Spinal cord (tissue), 10 donors: ENCODE results near the gene EFNA5. TPM values are rescaled to one million over a fixed set of nuclear protein-coding genes. Genes with fewer than 3 reads are reported as not detected.
"Not testable (repeated sequence)": the region's sequence is repeated elsewhere in the genome, so short reads cannot be mapped to it uniquely, and the experiment has no call there.

Experiments used
- DNase-seq, 6 donors: peaks; one replicate each; pipeline versions ENCODE4 v3.0.0 to v3.0.0-alpha.2; 2013 to 2015; ENCODE audit warnings: low spot score in 6 of 6, low read depth in 4 of 6
- H3K27ac ChIP-seq: one replicate; pipeline ENCODE4 v1.5.1; 2013; ENCODE audit warnings: low read depth, low read length, control low read depth
- H3K27me3 ChIP-seq: one replicate; pipeline ENCODE4 v1.6.1; 2013; ENCODE audit warnings: low read length; ENCODE audit not compliant: control insufficient read depth, insufficient read depth
- H3K36me3 ChIP-seq: one replicate; pipeline ENCODE4 v1.6.1; 2013; ENCODE audit warnings: low read length; ENCODE audit not compliant: control insufficient read depth, insufficient read depth
- H3K4me1 ChIP-seq: one replicate; pipeline ENCODE4 v1.6.1; 2013; ENCODE audit warnings: low read length; ENCODE audit not compliant: control insufficient read depth, insufficient read depth
- H3K4me3 ChIP-seq: one replicate; pipeline ENCODE4 v1.5.1; 2013; ENCODE audit warnings: low read depth, low read length, control low read depth
- H3K9me3 ChIP-seq: one replicate; pipeline ENCODE4 v1.6.1; 2013; ENCODE audit warnings: low read length; ENCODE audit not compliant: control insufficient read depth, insufficient read depth
- WGBS: methylation state at CpG from one replicate; pipeline ENCODE4 v1.1.5; 2013; ENCODE audit warnings: missing lambda C conversion rate; ENCODE audit not compliant: insufficient coverage; 5-methylcytosine and 5-hydroxymethylcytosine counted together
- polyA plus RNA-seq, 2 donors: library from polyadenylated mRNA; unstranded; fragments of 120-200 nt; gene quantifications; one replicate each; pipeline ENCODE4 v1.2.1, GENCODE V29; 2013; ENCODE audit not compliant: insufficient read length in 2 of 2
- total RNA-seq, 2 donors: library from RNA; depleted of rRNA in 1 of 2; stranded (reverse); fragments of 120-200 nt in 1 of 2; fragments of >200 nt in 1 of 2; gene quantifications; one replicate each; pipeline versions ENCODE4 v1.2.3 to v1.2.4, GENCODE V29; 2013 to 2014
- donor health status: healthy.

EFNA5 gene
- total and polyA plus RNA-seq, 4 donors = 11.7 to 17.7 (median 17.1) TPM

DNA sequence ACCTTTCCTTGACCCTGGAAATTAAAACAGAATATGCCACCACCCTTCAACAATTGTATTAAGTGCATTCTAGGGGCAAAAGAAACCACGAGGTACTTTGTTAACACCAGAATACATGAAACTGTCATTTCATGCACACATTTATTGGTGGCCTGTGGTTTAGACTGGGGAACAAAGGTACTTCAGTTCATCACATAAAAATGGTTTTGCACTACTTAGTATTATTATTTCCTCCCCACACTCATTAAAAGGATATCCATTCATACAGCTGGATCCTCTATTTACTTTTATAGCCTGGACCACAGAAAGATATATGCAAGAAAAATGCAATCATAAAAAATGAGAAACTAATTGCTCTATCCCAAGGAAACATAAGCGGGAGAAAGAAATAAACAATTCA, 230.9 kb downstream of the EFNA5 start:
- 60% methylated on average over 1 of the region's 2 CpGs for whole genome bisulfite sequencing
- no peaks in the 10 kb centered on the region for H3K27me3 ChIP-seq
- no peak for DNase-seq
- H3K4me3 ChIP-seq = no peak overlapping the region
- H3K4me1 ChIP-seq = no peaks in the 10 kb centered on the region
- no peak overlapping the region for H3K27ac ChIP-seq
- no peaks in the 10 kb centered on the region for H3K9me3 ChIP-seq
- H3K36me3 ChIP-seq = no peaks in the 10 kb centered on the region

DNA sequence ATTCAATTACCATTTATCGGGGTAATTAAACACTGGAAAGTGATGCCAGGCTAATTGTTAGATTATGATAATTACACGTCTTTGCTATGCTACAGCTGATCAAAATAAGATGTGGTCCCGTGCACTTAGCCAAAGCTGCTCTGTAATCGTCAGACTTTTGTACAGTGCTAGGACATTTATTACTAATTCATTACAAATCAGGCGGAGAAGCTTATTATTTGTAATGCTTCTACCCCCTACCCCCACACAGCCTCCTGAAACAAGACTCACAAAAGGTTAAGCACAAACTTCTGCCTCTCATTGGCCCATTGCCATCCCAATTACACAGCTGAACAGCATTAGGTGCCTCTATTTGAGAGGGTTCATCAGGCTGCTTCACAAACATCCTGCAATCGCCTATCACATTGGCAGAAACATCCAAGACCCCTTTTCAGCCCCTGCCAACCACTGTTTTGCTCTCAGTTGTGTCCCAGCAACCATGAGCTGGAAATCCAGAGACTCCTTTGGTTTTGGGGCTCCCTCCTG, 232.7 kb downstream of the EFNA5 start:
- Histone ChIP-seq H3K9me3 (no peaks in the 10 kb centered on the region), H3K4me1 (no peaks in the 10 kb centered on the region), H3K36me3 (no peaks in the 10 kb centered on the region), H3K27me3 (no peaks in the 10 kb centered on the region), H3K4me3 (no peak overlapping the region), H3K27ac (no peak overlapping the region)
- WGBS = 23% methylated on average over 1 of the region's 6 CpGs
- DNase-seq = peak in 4 of 6 donors; percentile 25 to 88 (median 54)

DNA sequence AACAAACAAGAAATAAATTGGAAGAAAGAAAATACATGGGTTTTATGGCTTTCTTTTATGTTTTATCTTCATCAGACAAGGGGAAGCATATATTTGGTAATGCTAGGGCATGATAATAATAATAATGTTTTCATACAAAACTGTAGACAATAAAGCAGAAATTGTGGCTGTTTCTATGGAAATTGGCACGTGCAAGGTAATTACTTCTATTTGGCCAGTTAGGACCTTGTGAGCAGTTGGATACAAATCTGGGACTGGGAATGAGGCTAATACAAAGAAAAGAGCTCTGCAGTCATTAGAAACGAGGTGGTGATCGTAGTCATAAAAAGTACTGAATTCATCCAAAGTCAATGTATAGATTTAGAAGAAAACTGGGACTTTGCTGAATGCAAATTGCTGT, 233.6 kb downstream of the EFNA5 start:
- no CpG with 5 or more reads among the region's 3 CpGs for WGBS
- peak in 1 of 6 donors; percentile 38 for DNase-seq
- H3K4me1 ChIP-seq = no peaks in the 10 kb centered on the region
- no peaks in the 10 kb centered on the region for H3K9me3 ChIP-seq
- no peak overlapping the region for H3K27ac ChIP-seq
- H3K27me3 ChIP-seq = no peaks in the 10 kb centered on the region
- H3K4me3 ChIP-seq = no peak overlapping the region
- no peaks in the 10 kb centered on the region for H3K36me3 ChIP-seq

- H3K9me3 ChIP-seq = no peaks in the 10 kb centered on the region
- H3K27ac ChIP-seq = no peak overlapping the region
- DNase-seq = peak in 2 of 6 donors; percentile 39 to 79
- H3K4me3 ChIP-seq = no peak overlapping the region
- H3K36me3 ChIP-seq = no peaks in the 10 kb centered on the region
- no peaks in the 10 kb centered on the region for H3K4me1 ChIP-seq
- 32% methylated on average over 3 of the region's 4 CpGs for WGBS
- no peaks in the 10 kb centered on the region for H3K27me3 ChIP-seq
Measured at GRCh38 chr5:107436201-107436600, 234.5 kb downstream of the EFNA5 start.

GRCh38 chr5:107435061-107435460, 235.7 kb downstream of the EFNA5 start:
- H3K27ac ChIP-seq = no peak overlapping the region
- WGBS = no CpG with 5 or more reads among the region's 1 CpG
- peak in 1 of 6 donors; percentile 71 for DNase-seq

DNA sequence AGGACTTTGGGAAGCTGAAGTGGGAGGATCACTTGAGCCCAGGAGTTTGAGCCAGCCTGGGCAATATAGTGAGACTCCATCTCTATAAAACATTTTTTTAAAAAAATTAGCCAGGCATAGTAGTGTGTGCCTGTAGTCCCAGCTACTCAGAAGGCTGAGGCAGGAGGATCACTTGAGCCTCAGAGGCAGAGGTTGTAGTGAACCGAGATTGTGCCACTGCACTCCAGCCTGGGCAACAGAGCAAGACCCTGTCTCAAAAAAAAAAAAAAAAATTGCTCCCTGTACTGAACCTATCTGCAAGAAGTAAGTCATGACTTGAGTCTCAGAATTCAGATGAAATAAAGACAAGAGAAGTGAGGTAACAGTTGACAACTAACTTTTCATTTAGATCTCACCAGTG, 237.1 kb downstream of the EFNA5 start:
- WGBS = no CpG with 5 or more reads among the region's 1 CpG

More at GRCh38 chr5:107435061-107435460, 235.7 kb downstream of the EFNA5 start:
- Histone ChIP-seq H3K4me3 (no peak overlapping the region), H3K36me3 (no peaks in the 10 kb centered on the region), H3K9me3 (no peaks in the 10 kb centered on the region), H3K27me3 (no peaks in the 10 kb centered on the region), H3K4me1 (no peaks in the 10 kb centered on the region)

DNA sequence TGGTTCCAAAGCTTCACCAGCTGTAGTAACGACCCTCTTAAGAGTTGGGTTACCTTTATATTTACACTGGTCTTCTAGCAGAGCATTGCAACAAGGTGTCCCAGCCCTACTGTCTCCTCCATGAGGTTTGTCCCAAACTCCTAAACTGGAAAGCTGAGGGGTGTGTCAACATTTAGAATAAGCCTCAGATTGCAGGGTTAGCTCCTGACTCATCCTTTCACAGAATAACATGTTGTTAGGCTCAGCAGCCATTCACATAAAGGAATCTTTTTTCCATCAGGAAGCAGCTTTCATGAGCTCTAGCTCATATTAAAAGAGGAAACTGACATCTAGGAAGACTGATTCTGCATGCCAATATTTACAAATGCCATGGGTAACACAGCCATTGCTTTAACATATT, 238.7 kb downstream of the EFNA5 start:
- H3K4me1 ChIP-seq = no peaks in the 10 kb centered on the region
- WGBS = no CpG with 5 or more reads among the region's 1 CpG
- H3K9me3 ChIP-seq = no peaks in the 10 kb centered on the region
- H3K36me3 ChIP-seq = no peaks in the 10 kb centered on the region
- no peak overlapping the region for H3K27ac ChIP-seq
- no peaks in the 10 kb centered on the region for H3K27me3 ChIP-seq
- no peak for DNase-seq
- no peak overlapping the region for H3K4me3 ChIP-seq

More for the DNA sequence above, 237.1 kb downstream of the EFNA5 start:
- H3K4me1 ChIP-seq, DNase-seq, H3K4me3 ChIP-seq, H3K27ac ChIP-seq, H3K9me3 ChIP-seq, H3K36me3 ChIP-seq, H3K27me3 ChIP-seq: not testable (repeated sequence)

DNA sequence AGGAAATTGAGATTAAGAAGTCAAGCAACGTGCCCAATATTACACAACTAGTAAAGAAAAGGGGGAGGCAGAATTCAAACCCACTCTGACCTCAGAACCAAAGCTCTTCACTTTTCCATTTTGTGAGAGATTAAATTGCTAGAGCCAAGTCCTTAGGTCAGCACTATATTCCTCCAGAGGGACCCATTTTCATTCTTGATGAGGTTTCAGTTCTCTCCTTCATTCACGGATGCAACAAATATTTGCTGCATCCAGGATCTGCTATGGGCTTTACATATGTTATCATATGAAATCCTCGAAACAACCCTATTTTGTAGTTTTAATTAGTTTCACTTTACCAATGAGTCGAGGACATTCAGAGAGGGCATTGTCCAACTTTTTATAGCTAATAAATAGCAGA, 239.2 kb downstream of the EFNA5 start:
- Histone ChIP-seq H3K9me3 (no peaks in the 10 kb centered on the region), H3K27ac (no peak overlapping the region), H3K4me3 (no peak overlapping the region), H3K4me1 (no peaks in the 10 kb centered on the region), H3K36me3 (no peaks in the 10 kb centered on the region), H3K27me3 (no peaks in the 10 kb centered on the region)
- WGBS = no CpG with 5 or more reads among the region's 4 CpGs
- DNase-seq = no peak

DNA sequence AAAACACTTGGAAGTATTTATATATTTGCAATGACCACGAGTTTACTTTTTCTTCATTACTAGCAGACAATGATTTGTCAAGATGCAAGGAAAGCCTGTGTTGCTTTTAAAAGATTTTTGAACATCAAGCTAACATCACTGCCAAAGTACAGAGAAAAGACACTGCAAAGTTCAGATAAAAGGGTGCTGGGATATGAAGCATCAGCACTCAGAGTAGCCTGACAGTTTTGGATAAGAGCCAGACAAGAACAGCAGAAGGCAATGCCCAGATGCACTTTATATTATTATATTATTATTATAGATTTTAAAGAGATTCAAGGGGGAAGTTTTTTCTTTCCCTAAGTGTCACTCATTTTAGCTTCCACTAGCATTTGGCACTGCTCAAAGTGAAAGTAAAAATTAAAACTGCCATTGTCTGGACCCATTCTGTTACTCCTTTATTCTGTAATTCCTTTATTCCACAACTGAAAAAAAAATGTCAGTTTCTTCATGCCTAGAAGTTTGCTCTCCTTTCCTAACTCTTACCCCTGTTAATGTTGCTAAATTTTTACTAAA, 240.6 kb downstream of the EFNA5 start:
- Histone ChIP-seq H3K4me3 (no peak overlapping the region), H3K27me3 (no peaks in the 10 kb centered on the region), H3K4me1 (no peaks in the 10 kb centered on the region), H3K27ac (no peak overlapping the region), H3K9me3 (no peaks in the 10 kb centered on the region), H3K36me3 (no peaks in the 10 kb centered on the region)
- DNase-seq = peak in 2 of 6 donors; percentile 20 to 47
- no CpG with 5 or more reads among the region's 1 CpG for WGBS

GRCh38 chr5:107428303-107428813, 242.4 kb downstream of the EFNA5 start:
- Histone ChIP-seq H3K27me3 (no peaks in the 10 kb centered on the region), H3K9me3 (no peaks in the 10 kb centered on the region), H3K27ac (no peak overlapping the region), H3K36me3 (no peaks in the 10 kb centered on the region), H3K4me1 (no peaks in the 10 kb centered on the region), H3K4me3 (no peak overlapping the region)
- WGBS = 94% methylated on average over 2 of the region's 4 CpGs
- DNase-seq = no peak
